Mucosa of descending colon (tissue), 3 donors: ENCODE results near the gene VPS9D1. TPM values are rescaled to one million over a fixed set of nuclear protein-coding genes. Genes with fewer than 3 reads are reported as not detected.
"Not testable (repeated sequence)": the region's sequence is repeated elsewhere in the genome, so short reads cannot be mapped to it uniquely, and the experiment has no call there.

Experiments used
- ATAC-seq: fragments of 200-7000 bp; cut with Tn5 transposase; one replicate; pipeline ENCODE4 v1.9.1; 2020; ENCODE audit warnings: mild to moderate bottlenecking, moderate library complexity
- DNase-seq, 3 donors: peaks; one replicate each; pipeline ENCODE4 v3.0.0-alpha.2; 2020
- H3K36me3 ChIP-seq: fragments of 200-600 bp; one replicate; pipeline ENCODE4 v1.8.0; 2021; ENCODE audit warnings: low read depth, mild to moderate bottlenecking
- H3K4me1 ChIP-seq: fragments of 200-600 bp; one replicate; pipeline ENCODE4 v1.8.0; 2021; ENCODE audit warnings: low read depth, mild to moderate bottlenecking
- H3K4me3 ChIP-seq: fragments of 200-600 bp; one replicate; pipeline ENCODE4 v1.8.0; 2021; ENCODE audit warnings: mild to moderate bottlenecking
- H3K9me3 ChIP-seq: fragments of 200-600 bp; one replicate; pipeline ENCODE4 v1.8.0; 2021; ENCODE audit warnings: mild to moderate bottlenecking
- intact Hi-C, 2 donors: fragments of 100-400 bp; cut with DNase I in 1 of 2; cut with micrococcal nuclease in 1 of 2; formaldehyde crosslinking; loops; one replicate each; pipeline versions ENCODE4 v1.11.0 to v1.11.1; 2022; cut with DNase I, micrococcal nuclease
- total RNA-seq, 3 donors: library from RNA; stranded (reverse); fragmentation: NEBNext Ultra II Directional in 2 of 3; extraction: Animal tissue kit (Norgen Biotek cat#: 25700) in 2 of 3; gene quantifications; one replicate each; pipeline versions ENCODE4 v1.2.1 to v1.2.4, GENCODE V29; 2021 to 2023
- TF ChIP-seq, protein P1 (sequence below): fragments of 200-600 bp; IDR thresholded peaks from one replicate; pipeline ENCODE4 v1.8.0; 2022; ENCODE audit warnings: antibody characterized with exemption, mild to moderate bottlenecking
- donor health status: DM: no; HTN: no; CAD: no; lungs with moderate emphysema.
- donor health status: DM: no; HTN: no; CAD: no.
- donor health status: DM: no; HTN: yes; CAD: no.

VPS9D1 gene
- total RNA-seq, 3 donors from 2014 or later, result 15.3 to 20.6 (median 16.4) TPM

DNA sequence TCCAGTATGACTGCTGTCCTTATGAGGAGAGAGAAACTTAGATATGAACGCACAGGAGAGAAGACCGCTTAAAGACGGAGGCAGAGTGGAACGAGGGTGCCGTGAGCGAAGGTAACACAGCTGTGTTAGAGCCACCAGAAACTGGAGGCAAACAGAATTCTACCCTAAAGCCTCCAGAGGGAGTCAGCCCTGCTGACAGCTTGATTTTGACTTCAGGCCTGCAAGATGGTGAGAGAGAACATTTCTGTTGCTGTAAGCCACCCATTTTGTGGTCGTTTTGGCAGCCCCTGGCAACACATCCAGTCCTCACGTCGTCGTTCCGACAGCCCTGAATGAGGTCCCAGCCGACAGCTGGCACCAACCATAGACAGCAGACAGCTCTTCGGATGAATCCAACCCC lies 16.4 kb downstream of the VPS9D1 start:
- intact Hi-C loops, result loop anchor here in 1 of 2 donors (10.0 kb wide), 1 partner anchor 91 kb away; no protein-coding TSS in a partner anchor
- Histone ChIP-seq H3K4me1 (peaks cover 22% of the 10 kb centered on the region), H3K9me3 (no peaks in the 10 kb centered on the region), H3K36me3 (no peaks in the 10 kb centered on the region), H3K4me3 (no peak overlapping the region)
- DNase-seq (no peak), ATAC-seq (no peak)
- TF ChIP-seq, protein P1, sequence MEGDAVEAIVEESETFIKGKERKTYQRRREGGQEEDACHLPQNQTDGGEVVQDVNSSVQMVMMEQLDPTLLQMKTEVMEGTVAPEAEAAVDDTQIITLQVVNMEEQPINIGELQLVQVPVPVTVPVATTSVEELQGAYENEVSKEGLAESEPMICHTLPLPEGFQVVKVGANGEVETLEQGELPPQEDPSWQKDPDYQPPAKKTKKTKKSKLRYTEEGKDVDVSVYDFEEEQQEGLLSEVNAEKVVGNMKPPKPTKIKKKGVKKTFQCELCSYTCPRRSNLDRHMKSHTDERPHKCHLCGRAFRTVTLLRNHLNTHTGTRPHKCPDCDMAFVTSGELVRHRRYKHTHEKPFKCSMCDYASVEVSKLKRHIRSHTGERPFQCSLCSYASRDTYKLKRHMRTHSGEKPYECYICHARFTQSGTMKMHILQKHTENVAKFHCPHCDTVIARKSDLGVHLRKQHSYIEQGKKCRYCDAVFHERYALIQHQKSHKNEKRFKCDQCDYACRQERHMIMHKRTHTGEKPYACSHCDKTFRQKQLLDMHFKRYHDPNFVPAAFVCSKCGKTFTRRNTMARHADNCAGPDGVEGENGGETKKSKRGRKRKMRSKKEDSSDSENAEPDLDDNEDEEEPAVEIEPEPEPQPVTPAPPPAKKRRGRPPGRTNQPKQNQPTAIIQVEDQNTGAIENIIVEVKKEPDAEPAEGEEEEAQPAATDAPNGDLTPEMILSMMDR, result no peak

DNA sequence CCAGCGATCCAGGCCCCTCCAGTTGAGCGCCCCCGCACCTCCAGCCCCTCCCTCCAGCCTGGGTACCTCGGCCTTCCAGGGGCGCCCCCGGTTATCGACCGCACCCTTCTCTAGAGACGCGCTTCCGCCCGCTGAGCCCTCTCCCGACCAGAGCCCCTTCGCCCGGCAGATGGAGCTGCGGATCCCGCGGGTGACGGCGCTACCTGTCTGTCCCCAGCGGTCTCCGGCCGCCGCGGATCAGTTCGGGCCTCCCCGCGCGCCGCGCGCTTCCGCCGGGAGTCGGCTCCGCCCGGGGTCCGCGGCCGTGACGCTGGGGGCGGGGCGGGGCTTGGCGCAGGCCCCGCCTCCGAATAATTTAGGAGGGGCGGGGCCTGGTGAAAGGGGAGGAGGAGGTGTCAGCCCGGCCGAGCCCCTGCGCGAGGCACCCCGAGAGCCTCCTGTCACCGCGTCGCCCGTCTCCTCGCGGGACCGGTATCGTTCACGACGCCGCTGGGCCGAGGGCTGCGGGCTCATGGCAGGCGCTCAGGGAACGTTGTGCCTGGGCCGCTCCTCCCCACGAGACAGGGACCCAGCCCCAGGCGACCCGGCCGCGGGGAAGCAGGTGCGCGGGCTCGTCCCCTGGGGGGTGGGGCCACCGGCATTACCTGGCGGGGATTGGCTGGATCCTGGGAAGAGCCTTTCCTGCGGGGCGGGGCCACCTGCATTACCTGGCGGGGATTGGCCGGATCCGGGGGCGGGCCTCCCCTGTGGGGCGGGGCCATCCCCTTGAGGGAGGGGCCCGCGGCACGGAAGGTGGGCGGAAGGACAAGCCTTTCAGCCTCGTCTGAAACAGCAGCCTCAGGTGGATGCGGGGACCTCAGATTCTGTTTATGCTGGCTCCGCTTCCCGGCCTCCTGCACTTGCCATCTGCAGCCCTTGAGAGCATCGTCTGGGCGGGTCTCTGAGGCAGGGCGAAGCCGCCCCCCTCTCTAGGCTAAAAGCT lies 19.0 kb downstream of the VPS9D1 start, which contains the start of gene SPATA2L:
Gene SPATA2L (minus strand): TSS at position 281 of the 982 bp plus-strand sequence. CDS start 473 bp downstream, outside the sequence.
- ATAC-seq (peak; percentile 80), DNase-seq (peak; percentile 96 to 99 (median 98))
- Histone ChIP-seq H3K4me1 (peaks cover 16% of the 10 kb centered on the region), H3K36me3 (no peaks in the 10 kb centered on the region), H3K9me3 (no peaks in the 10 kb centered on the region), H3K4me3 (peak within 1 kb of the TSS; percentile 31)
- intact Hi-C loops, result loop anchor here in 1 of 2 donors (10.0 kb wide), 1 partner anchor 93 kb away; no protein-coding TSS in a partner anchor
- TF ChIP-seq, protein P1, result no peak

DNA sequence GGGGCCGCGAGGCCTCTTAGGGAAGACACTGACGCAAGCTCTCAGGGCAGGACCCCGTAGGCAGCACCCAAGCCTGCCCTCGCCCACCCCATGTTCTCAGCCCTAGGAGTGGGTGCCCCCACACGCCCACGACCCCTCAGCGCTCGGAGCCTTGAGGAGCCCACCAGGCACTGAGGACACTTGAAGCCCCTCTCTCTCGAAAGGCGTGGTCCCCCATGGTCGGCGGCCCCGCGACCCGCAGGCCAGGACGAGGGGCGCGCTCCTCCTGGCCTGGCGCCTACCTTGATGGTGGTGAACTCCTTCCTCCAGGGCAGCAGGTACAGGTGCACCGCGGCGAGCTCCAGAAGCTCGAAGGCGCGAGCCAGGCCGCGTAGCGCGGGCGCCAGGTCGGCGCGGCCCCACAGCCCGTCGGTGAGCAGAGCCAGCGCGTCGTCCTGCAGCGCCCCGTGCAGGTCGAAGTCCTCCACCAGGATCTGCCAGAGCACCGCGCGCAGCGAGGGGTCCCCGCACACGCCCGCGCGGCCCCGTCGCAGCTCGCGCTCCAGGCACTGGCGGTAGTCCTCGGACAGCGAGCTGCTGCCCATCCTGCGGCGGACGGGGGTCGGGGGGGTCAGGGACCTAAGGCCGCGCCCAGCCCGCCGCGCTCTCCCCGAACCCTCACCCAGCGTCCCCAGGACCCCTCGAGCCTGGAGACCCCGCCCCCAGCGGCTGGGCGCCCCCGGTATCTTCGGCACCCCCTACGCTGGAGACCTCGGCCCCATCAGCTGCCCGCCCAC lies 19.9 kb downstream of the VPS9D1 start:
- intact Hi-C loops, result loop anchor here in 1 of 2 donors (10.0 kb wide), 1 partner anchor 94 kb away; no protein-coding TSS in a partner anchor
- ATAC-seq, result peak; percentile 63

DNA sequence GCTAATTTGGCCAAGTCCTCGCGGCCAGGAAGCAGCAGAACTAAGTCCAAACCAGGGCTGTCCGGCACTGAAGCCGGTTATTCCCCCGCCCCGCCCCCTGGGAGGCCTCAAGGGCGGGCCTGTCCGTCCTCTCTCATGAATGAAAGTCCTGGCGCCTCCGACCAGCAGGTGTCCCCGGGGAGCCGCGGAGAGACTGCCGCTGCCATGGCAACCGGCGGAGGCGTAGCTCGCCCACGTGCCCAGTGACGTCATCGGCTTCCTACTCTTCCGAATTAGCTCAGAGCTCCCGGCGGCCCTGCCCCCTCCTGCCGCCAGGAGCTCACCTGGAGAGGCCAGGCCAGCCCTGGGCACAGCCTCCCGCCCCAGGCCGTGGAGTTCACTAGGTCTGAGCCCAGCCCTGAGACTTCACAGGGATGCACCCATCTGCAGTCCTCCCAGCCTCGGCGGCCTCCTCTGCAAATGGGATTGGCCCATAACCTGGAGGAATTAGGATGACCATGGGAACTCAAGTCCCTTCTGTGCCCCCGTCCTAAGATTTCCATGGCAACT lies 20.5 kb downstream of the VPS9D1 start:
- ATAC-seq (peak; percentile 71), DNase-seq (peak; percentile 99 to 100 (median 100))
- Histone ChIP-seq H3K4me1 (peaks cover 16% of the 10 kb centered on the region), H3K9me3 (no peaks in the 10 kb centered on the region), H3K36me3 (no peaks in the 10 kb centered on the region), H3K4me3 (no peak overlapping the region)
- TF ChIP-seq, protein P1, result peak; percentile 84
- intact Hi-C loops, result loop anchor here in 1 of 2 donors (10.0 kb wide), 1 partner anchor 95 kb away; no protein-coding TSS in a partner anchor

More for the DNA sequence above, 19.9 kb downstream of the VPS9D1 start:
- Histone ChIP-seq H3K9me3 (no peaks in the 10 kb centered on the region), H3K4me3 (peak overlapping the region; percentile 31), H3K36me3 (no peaks in the 10 kb centered on the region), H3K4me1 (peaks cover 16% of the 10 kb centered on the region)
- peak; percentile 73 to 86 (median 85) for DNase-seq
- TF ChIP-seq, protein P1, result no peak

DNA sequence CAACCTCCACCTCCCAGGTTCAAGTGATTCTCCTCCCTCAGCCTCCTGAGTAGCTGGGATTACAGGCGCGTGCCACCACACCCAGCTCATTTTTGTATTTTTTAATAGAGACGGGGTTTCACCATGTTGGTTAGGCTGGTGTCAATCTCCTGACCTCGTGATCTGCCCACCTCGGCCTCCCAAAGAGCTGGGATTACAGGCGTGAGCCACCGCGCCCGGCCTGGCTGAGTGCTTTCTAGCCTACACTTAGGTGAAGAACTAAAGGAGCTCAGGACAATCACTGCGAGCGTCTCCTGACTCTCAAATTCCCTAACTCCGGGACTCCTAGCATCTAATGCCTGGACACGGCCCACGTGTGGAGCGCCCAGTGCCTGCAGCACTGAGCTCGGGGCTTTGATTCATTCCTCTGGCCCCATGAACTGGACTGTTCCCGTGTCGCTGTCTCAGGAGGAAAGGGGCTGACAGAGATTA lies 21.0 kb downstream of the VPS9D1 start:
- H3K9me3 ChIP-seq, DNase-seq, H3K4me3 ChIP-seq, H3K36me3 ChIP-seq, ATAC-seq: not testable (repeated sequence)
- H3K4me1 ChIP-seq, result peaks cover 16% of the 10 kb centered on the region
- intact Hi-C loops, result loop anchor here in 1 of 2 donors (10.0 kb wide), 1 partner anchor 95 kb away; no protein-coding TSS in a partner anchor

DNA sequence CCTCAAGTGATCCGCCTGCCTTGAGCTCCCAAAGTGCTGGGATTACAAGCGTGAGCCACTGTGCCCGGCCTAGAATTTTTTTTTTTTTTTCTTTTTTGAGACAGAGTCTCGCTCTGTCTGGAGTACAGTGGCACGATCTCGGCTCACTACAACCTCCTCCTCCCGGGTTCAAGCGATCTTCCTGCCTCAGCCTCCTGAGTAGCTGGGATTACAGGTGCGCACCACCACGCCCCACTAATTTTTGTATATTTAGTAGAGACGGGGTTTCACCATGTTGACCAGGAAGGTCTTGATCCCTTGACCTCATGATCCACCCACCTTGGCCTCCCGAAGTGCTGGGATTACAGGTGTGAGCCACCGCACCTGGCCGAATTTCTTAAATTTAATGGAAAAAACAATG lies 22.0 kb downstream of the VPS9D1 start:
- H3K4me3 ChIP-seq, H3K36me3 ChIP-seq, ATAC-seq, intact Hi-C loops, H3K9me3 ChIP-seq: not testable (repeated sequence)
- H3K4me1 ChIP-seq, result peaks cover 16% of the 10 kb centered on the region
- DNase-seq, result peak in 2 of 3 donors; percentile 6 to 8
